HS-5 (cell line): Measurements from ENCODE around the gene C4A.
A peak's percentile ranks its signal among the peaks of the same experiment; 100 is the strongest.
"Not testable (repeated sequence)": the region's sequence is repeated elsewhere in the genome, so short reads cannot be mapped to it uniquely, and the experiment has no call there.

Experiments used
- DNase-seq: peaks from one replicate; pipeline ENCODE4 v3.0.0-alpha.2; 2012; ENCODE audit warnings: low read depth

C4A gene

DNA sequence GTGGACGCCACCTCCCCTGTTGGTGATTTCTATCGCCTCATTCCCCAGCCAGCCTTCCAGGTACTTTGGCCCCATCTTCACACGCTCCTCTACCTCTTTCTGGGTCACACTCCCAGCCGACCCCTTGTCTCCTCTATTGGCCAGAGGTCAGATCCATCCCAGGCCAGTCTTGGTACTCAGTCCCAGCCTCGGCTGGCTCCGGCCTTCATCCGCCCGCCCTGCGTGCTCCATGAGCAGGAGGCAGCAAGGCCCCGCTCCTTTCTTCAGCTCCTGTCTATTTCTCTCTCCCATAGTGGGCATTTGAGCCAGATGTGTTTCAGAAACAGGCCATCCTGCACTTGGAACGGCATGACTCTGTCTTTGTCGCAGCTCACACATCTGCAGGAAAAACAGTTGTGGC is 20.2 kb upstream of the C4A start:
- no peak for DNase-seq

DNA sequence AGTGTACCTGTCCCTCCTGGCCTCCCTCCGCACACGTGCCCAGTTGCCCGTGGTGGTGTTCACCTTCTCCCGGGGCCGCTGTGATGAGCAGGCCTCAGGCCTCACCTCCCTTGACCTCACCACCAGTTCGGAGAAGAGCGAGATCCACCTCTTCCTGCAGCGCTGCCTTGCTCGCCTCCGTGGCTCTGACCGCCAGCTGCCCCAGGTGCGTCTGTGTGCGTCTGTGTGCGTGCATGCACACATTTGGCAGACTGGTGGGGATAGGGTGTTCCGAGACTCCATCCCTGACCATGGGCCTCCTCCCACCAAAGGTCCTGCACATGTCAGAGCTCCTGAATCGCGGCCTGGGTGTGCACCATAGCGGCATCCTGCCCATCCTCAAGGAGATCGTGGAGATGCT is 17.9 kb upstream of the C4A start:
- no peak for DNase-seq

DNA sequence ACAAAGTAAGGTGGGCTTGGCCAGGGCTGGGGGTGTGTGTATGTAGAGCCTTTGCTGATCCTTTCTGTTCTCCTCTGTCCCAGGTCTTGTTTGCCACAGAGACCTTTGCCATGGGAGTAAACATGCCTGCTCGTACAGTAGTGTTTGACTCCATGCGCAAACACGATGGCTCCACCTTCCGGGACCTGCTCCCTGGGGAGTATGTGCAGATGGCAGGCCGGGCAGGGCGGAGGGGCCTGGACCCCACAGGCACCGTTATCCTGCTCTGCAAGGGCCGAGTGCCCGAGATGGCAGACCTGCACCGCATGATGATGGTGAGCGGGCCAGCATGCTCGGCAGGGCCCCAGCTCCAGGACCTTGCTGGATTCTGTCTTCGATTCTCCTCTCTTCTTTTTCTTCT is 16.2 kb upstream of the C4A start:
- no peak for DNase-seq

DNA sequence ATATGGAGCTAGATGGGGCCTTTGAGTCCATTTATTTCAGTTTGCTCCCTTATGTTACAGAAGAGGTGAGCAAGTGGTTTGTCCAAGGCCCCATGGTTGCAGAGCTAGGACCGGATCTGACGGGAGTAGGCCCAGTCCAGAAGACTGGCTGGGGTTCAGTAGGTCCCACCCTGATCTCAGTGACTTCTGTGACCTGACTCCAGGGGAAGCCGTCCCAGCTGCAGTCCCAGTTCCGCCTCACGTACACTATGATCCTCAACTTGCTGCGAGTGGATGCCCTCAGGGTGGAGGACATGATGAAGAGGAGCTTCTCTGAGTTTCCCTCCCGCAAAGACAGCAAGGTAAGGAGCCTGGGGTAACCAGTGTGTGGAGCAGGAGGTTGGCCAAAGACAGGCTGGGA is 15.4 kb upstream of the C4A start:
- DNase-seq: no peak

DNA sequence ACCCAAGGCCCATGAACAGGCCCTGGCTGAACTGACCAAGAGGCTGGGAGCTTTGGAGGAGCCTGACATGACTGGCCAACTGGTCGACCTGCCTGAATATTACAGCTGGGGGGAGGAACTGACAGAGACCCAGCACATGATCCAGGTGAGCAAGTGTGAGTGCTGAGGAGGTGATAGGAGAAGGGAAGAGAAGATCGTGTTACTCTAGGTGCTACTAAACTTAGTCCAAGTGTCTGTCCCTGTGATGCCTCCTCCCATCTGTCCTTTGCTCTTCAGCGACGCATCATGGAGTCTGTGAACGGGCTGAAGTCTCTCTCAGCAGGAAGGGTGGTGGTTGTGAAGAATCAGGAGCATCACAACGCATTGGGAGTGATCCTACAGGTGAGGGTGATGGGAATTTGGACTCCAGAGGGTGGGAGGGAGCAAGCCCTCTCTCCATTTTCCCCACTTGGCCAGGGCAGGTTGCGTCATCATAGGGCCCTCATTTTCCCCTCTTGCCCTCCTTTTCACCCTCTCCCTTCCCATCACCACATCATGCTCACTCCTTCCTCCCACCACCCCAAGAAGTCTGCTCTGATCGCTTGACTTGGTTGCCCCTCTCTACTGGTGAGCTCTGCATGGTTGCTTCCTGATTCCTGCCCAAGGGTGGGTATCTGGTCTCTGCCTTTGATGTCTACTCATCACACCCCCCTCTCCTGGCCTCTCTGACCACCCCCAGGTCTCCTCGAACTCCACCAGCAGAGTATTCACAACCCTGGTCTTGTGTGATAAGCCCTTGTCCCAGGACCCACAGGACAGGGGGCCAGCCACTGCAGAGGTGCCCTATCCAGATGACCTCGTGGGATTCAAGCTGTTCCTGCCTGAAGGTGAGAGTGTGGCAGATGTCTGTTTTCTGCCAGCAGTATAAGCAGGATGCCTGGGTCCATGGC is 14.6 kb upstream of the C4A start:
- DNase-seq: no peak

DNA sequence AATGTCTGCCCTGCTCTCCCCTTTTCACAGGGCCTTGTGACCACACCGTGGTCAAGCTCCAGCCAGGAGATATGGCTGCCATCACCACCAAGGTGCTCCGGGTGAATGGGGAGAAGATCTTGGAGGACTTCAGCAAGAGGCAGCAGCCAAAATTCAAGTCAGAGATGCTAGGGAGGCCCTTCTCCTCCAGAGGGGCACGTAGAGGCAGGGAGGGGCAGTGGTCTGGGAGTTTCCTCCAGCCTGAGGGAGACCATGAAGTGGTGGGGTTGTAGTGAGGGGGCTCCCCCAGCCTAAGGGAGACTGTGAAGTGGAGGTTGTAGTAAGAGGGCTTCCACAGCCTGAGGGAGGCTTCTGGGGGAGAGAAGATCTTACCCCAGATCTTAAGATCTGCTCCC is 13.9 kb upstream of the C4A start:
- DNase-seq: no peak

DNA sequence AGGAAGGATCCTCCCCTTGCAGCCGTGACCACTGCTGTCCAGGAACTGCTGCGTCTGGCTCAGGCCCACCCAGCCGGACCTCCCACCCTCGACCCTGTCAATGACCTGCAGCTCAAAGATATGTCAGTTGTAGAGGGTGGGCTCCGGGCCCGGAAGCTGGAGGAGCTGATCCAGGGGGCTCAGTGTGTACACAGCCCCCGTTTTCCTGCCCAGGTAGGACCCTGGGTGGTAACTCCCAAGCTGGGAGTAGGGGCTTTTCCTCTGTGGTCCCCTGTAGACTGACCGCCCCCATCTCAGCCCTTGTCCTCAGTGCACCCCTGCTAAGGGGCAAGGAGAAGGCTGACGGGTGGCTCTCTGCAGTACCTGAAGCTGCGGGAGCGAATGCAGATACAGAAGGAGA is 13.5 kb upstream of the C4A start:
- DNase-seq: no peak

DNA sequence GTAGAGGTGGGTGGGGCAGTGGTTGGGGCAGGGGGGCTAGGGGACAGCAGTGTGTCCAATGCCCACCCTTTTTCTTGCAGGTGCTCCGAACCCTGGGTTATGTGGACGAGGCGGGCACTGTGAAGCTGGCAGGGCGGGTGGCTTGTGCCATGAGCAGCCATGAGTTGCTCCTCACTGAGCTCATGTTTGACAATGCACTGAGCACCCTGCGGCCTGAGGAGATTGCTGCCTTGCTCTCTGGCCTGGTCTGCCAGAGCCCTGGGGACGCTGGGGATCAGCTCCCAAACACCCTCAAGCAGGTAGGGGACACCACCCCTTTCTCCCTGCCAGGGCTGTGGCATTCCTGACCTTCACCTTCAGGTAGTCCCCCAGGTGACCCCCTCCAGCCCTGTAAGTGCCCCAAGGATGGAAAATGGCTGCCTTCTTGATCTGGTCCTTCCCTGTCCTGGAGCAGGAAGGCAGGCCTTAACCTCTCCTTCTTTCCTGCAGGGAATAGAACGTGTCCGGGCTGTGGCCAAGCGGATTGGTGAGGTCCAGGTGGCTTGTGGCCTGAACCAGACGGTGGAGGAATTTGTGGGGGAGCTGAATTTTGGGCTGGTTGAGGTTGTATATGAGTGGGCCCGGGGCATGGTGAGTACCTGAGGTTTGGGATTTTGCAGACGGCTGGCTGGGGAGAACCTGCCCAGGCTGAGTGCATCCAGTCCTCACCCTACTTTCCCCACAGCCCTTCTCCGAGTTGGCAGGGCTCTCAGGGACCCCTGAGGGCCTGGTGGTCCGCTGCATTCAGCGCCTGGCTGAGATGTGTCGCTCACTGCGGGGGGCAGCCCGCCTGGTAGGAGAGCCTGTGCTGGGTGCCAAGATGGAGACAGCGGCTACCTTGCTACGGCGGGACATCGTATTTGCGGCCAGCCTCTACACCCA is 12.8 kb upstream of the C4A start:
- DNase-seq: no peak

DNA sequence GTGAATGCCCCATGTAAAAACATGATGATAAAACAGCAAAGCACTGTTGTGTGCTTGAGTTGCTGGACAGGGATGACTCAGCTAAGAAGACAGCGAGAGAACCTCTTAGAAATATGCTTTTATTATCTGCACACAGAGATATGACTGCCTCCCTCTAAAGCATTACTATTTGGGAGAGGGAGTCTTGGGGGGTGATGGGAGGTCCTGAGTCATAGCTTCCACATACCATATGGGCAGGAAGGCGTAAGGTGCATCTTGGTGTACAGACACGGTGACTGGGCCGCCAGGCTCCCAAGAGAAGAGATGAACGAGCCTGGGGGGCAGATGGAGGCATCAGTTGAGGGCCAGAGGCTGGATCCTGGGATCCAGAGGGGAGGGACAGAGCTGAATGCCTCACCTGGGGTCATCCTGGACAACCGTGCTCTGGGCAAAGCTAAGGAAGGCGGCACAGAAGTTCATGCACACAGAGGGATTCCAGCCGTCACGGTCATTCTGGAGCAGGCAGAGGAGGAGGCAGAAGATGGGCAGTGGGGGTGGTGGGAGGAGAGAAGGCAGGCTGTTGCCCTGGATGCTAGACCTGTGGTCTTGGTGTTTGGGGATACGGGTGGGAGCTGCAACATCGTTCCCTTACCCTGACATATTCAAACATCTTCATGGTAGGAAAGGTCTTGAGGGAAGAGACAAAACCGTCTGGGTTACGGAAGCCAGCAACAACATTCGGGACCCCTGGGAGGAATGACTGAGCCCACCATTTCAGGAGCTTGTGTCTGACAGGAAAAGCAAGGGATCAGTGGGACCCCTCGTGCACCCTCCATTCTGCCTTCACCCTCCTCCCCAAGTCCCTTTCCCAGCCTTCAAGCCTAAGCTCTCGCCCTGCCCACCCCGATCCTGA is 11.9 kb upstream of the C4A start:
- no peak for DNase-seq

DNA sequence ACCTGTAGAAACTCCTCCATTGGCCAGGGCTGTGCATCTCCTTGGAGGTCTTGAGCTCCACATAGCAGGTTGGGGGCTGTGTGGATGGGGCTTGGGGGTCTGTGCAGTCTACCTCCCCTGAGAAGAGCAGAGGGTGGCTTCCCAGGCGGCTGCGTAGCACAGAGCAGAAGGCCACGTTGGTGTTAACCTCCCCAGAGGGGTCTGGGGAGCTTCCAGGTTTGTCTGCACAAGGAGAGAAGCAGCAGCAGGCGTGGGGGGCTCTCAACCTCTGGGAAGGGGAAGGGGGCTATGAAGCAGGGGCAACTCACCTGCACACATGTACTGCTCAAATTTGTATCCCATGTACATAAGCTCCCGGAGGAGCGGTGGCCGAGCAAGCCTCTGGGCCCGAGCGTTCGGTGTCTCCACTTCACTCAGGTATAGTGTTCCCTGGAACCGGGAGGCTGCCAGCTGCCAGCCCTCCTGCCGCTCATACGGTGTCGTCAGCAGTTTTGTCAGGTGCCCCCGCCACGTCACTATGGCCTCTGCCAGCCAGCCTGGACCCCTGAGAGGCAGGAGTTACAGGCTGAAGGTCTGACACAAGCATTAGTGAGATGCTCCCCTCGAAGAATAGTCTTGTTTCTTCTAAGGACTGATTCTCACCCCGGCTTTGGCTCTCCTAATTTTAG is 11.1 kb upstream of the C4A start:
- DNase-seq: no peak

DNA sequence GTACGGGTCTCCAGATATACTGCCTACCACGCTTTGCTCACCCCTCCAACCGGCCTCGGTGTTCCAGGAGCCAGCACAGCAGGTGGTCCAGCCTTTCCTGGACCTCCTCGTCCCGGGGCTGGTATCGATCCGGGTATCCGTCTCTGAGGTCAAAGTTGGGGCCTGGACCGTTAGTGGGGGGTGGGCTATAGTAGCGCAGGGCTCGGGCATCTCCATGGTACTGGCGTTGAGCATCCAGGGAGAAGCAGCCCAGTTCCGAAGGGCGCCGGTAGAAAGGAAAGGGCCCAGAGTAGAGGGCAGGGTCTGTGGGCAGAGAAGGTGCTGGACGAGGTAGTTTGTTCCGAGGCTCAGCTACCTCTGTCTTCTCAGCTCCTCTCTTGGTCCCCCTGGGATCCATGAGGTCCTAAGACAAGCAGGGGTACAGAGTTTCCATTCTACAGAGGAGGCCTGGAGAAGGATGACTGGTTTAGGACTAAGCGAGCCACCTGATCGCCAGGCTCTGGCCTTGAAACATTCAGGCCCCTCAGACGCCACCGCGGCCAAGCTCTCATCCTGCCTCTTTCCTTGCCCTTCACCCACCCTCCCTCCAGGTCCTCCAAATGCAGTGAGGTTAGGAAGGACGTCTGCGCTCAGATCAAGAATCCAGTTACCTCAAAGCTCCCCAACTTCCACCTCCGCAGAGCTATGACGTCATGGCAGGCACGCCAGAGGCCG is 10.4 kb upstream of the C4A start:
- DNase-seq: no peak

DNA sequence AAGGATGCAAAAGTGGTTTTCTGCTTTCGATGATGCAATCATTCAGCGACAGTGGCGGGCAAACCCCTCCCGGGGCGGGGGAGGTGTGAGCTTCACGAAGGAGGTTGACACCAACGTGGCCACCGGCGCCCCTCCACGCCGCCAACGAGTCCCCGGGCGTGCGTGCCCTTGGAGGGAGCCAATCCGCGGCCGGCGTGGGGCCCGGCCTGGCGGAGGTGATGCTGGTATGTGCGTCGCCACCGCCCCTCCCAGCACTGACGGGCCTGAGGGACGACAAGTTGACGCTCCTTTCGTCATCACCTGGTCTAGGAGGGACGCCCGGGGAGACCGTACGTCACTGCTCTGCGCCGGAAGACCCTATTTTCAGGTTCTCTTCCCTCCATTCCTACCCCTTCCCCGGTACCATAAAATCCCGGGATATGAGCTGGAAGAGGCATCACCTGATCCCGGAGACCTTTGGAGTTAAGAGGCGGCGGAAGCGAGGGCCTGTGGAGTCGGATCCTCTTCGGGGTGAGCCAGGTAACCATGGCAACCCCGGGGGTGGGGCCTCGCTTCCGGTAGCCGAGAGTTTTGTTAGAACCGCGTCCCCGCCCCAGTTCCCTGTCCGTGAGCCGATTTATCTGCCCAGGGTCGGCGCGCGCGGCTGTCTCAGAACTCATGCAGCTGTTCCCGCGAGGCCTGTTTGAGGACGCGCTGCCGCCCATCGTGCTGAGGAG is 9.7 kb upstream of the C4A start, which contains the start of gene DXO:
Gene DXO (minus strand): TSS at position 146 of the 716 bp plus-strand sequence. CDS start 463 bp downstream, outside the sequence.
- peak; percentile 97 for DNase-seq

DNA sequence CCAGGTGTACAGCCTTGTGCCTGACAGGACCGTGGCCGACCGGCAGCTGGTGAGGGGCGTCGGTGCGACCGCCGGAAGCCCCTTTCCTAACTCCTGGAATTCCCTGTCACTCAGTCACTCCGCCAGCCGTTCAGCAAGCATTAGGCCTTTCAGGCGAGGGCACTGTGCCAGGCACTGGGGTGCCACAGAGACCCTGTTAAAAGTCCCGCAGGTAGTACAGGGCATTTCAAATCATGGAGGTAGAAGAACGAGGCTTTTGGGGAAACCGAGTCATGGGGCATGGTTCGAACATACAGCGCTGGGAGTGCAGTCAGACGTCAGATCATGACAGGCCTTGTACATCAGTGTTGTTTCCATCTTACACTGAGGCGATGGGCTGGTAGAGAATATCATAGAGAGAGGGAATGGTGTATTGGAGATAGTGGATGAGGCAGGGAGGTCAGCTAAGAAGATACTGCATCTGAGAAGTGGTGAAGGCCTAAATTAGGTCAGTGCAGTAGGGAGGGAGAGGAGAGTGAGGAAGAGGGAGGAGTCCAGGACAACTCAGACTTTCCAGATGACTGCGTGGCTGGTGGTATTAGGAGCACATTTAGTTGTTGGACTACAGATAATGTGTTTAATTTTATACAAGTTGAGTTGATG is 9.0 kb upstream of the C4A start:
- no peak for DNase-seq

DNA sequence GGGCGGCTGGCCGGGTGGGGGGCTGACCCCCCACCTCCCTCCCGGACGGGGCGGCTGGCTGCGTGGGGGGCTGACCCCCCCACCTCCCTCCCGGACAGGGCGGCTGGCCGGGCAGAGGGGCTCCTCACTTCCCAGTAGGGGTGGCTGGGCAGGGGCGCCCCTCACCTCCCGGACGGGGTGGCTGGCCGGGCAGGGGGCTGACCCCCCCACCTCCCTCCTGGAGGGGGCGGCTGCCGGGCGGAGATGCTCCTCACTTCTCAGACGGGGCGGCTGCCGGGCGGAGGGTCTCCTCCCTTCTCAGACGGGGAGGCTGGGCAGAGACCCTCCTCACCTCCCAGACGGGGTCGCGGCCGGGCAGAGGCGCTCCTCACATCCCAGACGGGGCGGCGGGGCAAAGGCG is 5.8 kb upstream of the C4A start:
- DNase-seq: not testable (repeated sequence)

DNA sequence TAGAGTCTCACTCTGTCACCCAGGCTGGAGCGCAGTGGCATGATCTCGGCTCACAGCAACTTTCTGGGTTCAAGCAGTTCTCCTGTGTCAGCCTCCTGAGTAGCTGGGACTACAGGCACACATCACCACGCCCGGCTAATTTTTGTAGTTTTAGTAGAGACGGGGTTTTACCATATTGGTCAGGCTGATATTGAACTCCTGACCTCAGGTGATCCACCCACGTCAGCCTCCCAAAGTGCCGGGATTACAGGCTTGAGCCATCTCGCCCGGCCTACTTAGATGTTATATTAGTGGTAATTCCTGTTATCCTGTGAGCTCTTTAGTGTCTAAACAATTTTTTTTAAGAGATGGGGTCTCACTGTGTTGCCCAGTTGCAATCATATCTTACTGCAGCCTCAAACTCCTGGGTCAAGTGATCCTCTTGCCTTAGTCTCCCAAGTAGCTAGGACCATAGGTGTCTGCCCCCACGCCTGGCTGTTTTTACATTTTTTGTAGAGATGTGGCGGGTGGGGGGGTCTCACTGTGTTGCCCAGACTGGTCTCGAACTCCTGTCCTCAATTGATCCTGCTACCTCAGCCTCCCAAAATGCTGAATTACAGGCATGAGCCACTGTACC is 3.9 kb upstream of the C4A start:
- DNase-seq: no peak

DNA sequence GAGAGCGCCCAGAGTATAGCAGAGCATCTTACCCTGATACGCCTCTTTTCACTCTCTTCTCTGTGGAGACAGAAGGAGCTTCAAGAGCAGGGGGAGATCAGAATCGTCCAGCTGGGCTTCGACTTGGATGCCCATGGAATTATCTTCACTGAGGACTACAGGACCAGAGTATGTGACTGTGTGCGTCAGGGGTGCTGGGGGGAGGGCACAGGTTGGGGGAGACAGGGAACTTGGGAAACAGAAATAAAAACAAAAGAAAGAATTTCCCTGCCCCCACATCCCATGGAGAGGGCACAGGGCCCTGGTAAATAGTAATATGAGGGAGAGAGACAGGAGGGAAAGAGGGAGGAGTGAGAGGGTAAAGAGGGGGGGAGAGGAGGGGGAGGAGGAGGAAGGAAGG is 3.0 kb upstream of the C4A start:
- no peak for DNase-seq

DNA sequence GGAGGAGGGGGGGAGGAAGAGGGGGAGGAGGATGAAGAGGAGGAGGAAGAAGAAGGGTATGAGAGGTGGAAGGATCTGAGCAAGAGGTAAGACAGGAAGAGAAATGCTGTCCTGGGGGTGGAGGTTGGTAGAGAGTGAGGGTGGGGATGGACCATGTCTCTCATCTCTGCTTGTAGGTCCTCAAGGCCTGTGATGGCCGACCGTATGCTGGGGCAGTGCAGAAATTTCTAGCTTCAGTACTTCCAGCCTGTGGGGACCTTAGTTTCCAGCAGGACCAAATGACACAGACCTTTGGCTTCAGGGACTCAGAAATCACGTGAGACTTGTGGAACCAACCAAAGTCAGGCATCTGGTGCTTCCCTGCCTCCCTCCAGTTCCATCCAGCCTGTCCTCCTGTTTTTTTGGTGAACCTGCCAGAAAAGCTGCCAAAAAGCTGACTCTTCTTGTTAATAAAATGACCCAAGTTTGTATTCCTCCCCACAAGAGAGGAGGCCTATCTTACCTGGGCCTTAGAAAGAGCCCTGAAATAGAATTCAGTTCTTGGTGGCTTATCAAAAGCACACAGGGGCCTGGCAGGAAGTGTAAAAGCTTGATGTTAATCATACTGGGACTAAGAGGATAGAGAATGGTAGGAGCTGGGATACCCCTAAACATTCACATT is 2.5 kb upstream of the C4A start:
- no peak for DNase-seq

DNA sequence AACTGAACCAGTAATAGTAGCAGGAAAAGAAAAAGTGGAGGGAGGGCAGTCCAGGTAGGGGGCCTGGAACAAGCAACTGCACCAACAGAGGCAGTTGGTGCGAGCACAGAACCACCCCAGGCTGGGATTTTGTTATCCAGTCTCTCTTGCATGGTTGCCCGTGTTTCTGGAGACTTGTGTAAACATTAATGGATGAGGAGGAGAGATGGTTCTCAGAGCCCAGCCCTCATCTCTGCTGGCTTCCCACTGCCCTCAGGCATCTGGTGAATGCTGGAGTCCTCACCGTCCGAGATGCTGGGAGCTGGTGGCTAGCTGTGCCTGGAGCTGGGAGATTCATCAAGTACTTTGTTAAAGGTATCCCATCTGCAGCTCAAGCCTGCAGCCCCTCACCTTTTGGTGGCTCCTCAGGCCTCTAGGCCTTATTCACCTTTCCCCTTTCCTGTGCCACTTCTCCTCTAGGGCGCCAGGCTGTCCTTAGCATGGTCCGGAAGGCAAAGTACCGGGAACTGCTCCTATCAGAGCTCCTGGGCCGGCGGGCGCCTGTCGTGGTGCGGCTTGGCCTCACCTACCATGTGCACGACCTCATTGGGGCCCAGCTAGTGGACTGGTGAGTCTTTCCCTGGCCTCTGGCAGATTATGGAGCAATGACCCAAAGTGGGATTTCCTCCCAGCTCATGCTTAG is 1.5 kb upstream of the C4A start:
- DNase-seq: not testable (repeated sequence)
